ENCODE data around the gene PNLIPRP1. TPM values are rescaled to one million over a fixed set of nuclear protein-coding genes. Genes with fewer than 3 reads are reported as not detected.

The PNLIPRP1 gene
- total and polyA plus RNA-seq, 2 donors, result 0.02 TPM; not detected in 1

GRCh38 chr10:116610443-116611152 is 19.8 kb downstream of the PNLIPRP1 start:
- peaks cover 7 to 21% of the 10 kb centered on the region in 2 donors for H3K27me3 ChIP-seq (ENCODE audit: control insufficient read depth in 2 of 2, insufficient read depth in 1 of 2, low read length in 1 of 2)
- H3K4me1 ChIP-seq (ENCODE audit: control insufficient read depth in 2 of 2, insufficient read depth in 2 of 2, low read length in 2 of 2), result no peaks in the 10 kb centered on the region
- WGBS, result 96% methylated on average over 13 of the region's 13 CpGs
- peaks cover 0 to 1% of the 10 kb centered on the region in 2 donors for H3K9me3 ChIP-seq (ENCODE audit: control insufficient read depth in 2 of 2, insufficient read depth in 1 of 2, low read length in 1 of 2)
- no peak overlapping the region for H3K4me3 ChIP-seq (ENCODE audit: low read length in 2 of 2)
- no peak for DNase-seq (ENCODE audit: low read depth in 6 of 9, low spot score in 9 of 9)
- H3K36me3 ChIP-seq (ENCODE audit: control insufficient read depth in 2 of 2, insufficient read depth in 2 of 2, low read length in 1 of 2), result no peaks in the 10 kb centered on the region
- H3K27ac ChIP-seq (ENCODE audit: low read depth in 1 of 2, low read length in 1 of 2), result no peak overlapping the region

GRCh38 chr10:116611153-116611545 is 20.4 kb downstream of the PNLIPRP1 start:
- peaks cover 0 to 1% of the 10 kb centered on the region in 2 donors for H3K9me3 ChIP-seq (ENCODE audit: control insufficient read depth in 2 of 2, insufficient read depth in 1 of 2, low read length in 1 of 2)
- no peaks in the 10 kb centered on the region for H3K36me3 ChIP-seq (ENCODE audit: control insufficient read depth in 2 of 2, insufficient read depth in 2 of 2, low read length in 1 of 2)
- no peaks in the 10 kb centered on the region for H3K4me1 ChIP-seq (ENCODE audit: control insufficient read depth in 2 of 2, insufficient read depth in 2 of 2, low read length in 2 of 2)
- H3K27ac ChIP-seq (ENCODE audit: low read depth in 1 of 2, low read length in 1 of 2), result no peak overlapping the region
- peaks cover 7 to 21% of the 10 kb centered on the region in 2 donors for H3K27me3 ChIP-seq (ENCODE audit: control insufficient read depth in 2 of 2, insufficient read depth in 1 of 2, low read length in 1 of 2)
- 88% methylated on average over 3 of the region's 3 CpGs for WGBS
- DNase-seq (ENCODE audit: low read depth in 6 of 9, low spot score in 9 of 9), result no peak
- no peak overlapping the region for H3K4me3 ChIP-seq (ENCODE audit: low read length in 2 of 2)

- Histone ChIP-seq H3K9me3 (ENCODE audit: control insufficient read depth in 2 of 2, insufficient read depth in 1 of 2, low read length in 1 of 2) (peaks cover 0 to 1% of the 10 kb centered on the region in 2 donors), H3K27me3 (ENCODE audit: control insufficient read depth in 2 of 2, insufficient read depth in 1 of 2, low read length in 1 of 2) (peaks cover 7 to 21% of the 10 kb centered on the region in 2 donors), H3K36me3 (ENCODE audit: control insufficient read depth in 2 of 2, insufficient read depth in 2 of 2, low read length in 1 of 2) (no peaks in the 10 kb centered on the region), H3K27ac (ENCODE audit: low read depth in 1 of 2, low read length in 1 of 2) (no peak overlapping the region), H3K4me3 (ENCODE audit: low read length in 2 of 2) (no peak overlapping the region), H3K4me1 (ENCODE audit: control insufficient read depth in 2 of 2, insufficient read depth in 2 of 2, low read length in 2 of 2) (no peaks in the 10 kb centered on the region)
- 94% methylated on average over 8 of the region's 8 CpGs for WGBS
- no peak for DNase-seq (ENCODE audit: low read depth in 6 of 9, low spot score in 9 of 9)
Observed at GRCh38 chr10:116612107-116612769, 21.5 kb downstream of the PNLIPRP1 start.

- no peak overlapping the region for H3K27ac ChIP-seq (ENCODE audit: low read depth in 1 of 2, low read length in 1 of 2)
- no peak overlapping the region for H3K4me3 ChIP-seq (ENCODE audit: low read length in 2 of 2)
- 97% methylated on average over 2 of the region's 2 CpGs for WGBS
- H3K36me3 ChIP-seq (ENCODE audit: control insufficient read depth in 2 of 2, insufficient read depth in 2 of 2, low read length in 1 of 2), result no peaks in the 10 kb centered on the region
- peaks cover 7 to 19% of the 10 kb centered on the region in 2 donors for H3K27me3 ChIP-seq (ENCODE audit: control insufficient read depth in 2 of 2, insufficient read depth in 1 of 2, low read length in 1 of 2)
- H3K4me1 ChIP-seq (ENCODE audit: control insufficient read depth in 2 of 2, insufficient read depth in 2 of 2, low read length in 2 of 2), result no peaks in the 10 kb centered on the region
- peaks cover 0 to 1% of the 10 kb centered on the region in 2 donors for H3K9me3 ChIP-seq (ENCODE audit: control insufficient read depth in 2 of 2, insufficient read depth in 1 of 2, low read length in 1 of 2)
- no peak for DNase-seq (ENCODE audit: low read depth in 6 of 9, low spot score in 9 of 9)
Observed at GRCh38 chr10:116613471-116613870, 22.7 kb downstream of the PNLIPRP1 start.

GRCh38 chr10:116614796-116615195 is 24.0 kb downstream of the PNLIPRP1 start:
- Histone ChIP-seq H3K36me3 (ENCODE audit: control insufficient read depth in 2 of 2, insufficient read depth in 2 of 2, low read length in 1 of 2) (no peaks in the 10 kb centered on the region), H3K9me3 (ENCODE audit: control insufficient read depth in 2 of 2, insufficient read depth in 1 of 2, low read length in 1 of 2) (no peaks in the 10 kb centered on the region), H3K4me3 (ENCODE audit: low read length in 2 of 2) (no peak overlapping the region), H3K4me1 (ENCODE audit: control insufficient read depth in 2 of 2, insufficient read depth in 2 of 2, low read length in 2 of 2) (no peaks in the 10 kb centered on the region), H3K27ac (ENCODE audit: low read depth in 1 of 2, low read length in 1 of 2) (no peak overlapping the region), H3K27me3 (ENCODE audit: control insufficient read depth in 2 of 2, insufficient read depth in 1 of 2, low read length in 1 of 2) (peaks cover 0 to 6% of the 10 kb centered on the region in 2 donors)
- no peak for DNase-seq (ENCODE audit: low read depth in 6 of 9, low spot score in 9 of 9)
- WGBS, result 58% methylated on average over 2 of the region's 2 CpGs

- Histone ChIP-seq H3K9me3 (ENCODE audit: control insufficient read depth in 2 of 2, insufficient read depth in 1 of 2, low read length in 1 of 2) (no peaks in the 10 kb centered on the region), H3K4me3 (ENCODE audit: low read length in 2 of 2) (no peak overlapping the region), H3K36me3 (ENCODE audit: control insufficient read depth in 2 of 2, insufficient read depth in 2 of 2, low read length in 1 of 2) (no peaks in the 10 kb centered on the region), H3K27me3 (ENCODE audit: control insufficient read depth in 2 of 2, insufficient read depth in 1 of 2, low read length in 1 of 2) (peaks cover 0 to under 1% of the 10 kb centered on the region in 2 donors), H3K27ac (ENCODE audit: low read depth in 1 of 2, low read length in 1 of 2) (no peak overlapping the region), H3K4me1 (ENCODE audit: control insufficient read depth in 2 of 2, insufficient read depth in 2 of 2, low read length in 2 of 2) (no peaks in the 10 kb centered on the region)
- WGBS, result 96% methylated on average over 3 of the region's 3 CpGs
- no peak for DNase-seq (ENCODE audit: low read depth in 6 of 9, low spot score in 9 of 9)
Observed at GRCh38 chr10:116615199-116615776, 24.5 kb downstream of the PNLIPRP1 start.

GRCh38 chr10:116620423-116621400 is 30.0 kb downstream of the PNLIPRP1 start, which contains the start of gene PNLIPRP2:
Gene PNLIPRP2 (plus strand): TSS chr10:116620953.
- Histone ChIP-seq H3K36me3 (ENCODE audit: control insufficient read depth in 2 of 2, insufficient read depth in 2 of 2, low read length in 1 of 2) (no peaks in the 10 kb centered on the region), H3K9me3 (ENCODE audit: control insufficient read depth in 2 of 2, insufficient read depth in 1 of 2, low read length in 1 of 2) (no peaks in the 10 kb centered on the region), H3K27me3 (ENCODE audit: control insufficient read depth in 2 of 2, insufficient read depth in 1 of 2, low read length in 1 of 2) (peaks cover 0 to 2% of the 10 kb centered on the region in 2 donors), H3K4me3 (ENCODE audit: low read length in 2 of 2) (no peak within 1 kb of the TSS), H3K27ac (ENCODE audit: low read depth in 1 of 2, low read length in 1 of 2) (no peak within 1 kb of the TSS), H3K4me1 (ENCODE audit: control insufficient read depth in 2 of 2, insufficient read depth in 2 of 2, low read length in 2 of 2) (no peaks in the 10 kb centered on the region)
- WGBS, result 88% methylated on average over 20 of the region's 20 CpGs
- no peak for DNase-seq (ENCODE audit: low read depth in 6 of 9, low spot score in 9 of 9)

- Histone ChIP-seq H3K27me3 (ENCODE audit: control insufficient read depth in 2 of 2, insufficient read depth in 1 of 2, low read length in 1 of 2) (peaks cover 0 to 2% of the 10 kb centered on the region in 2 donors), H3K36me3 (ENCODE audit: control insufficient read depth in 2 of 2, insufficient read depth in 2 of 2, low read length in 1 of 2) (no peaks in the 10 kb centered on the region), H3K4me1 (ENCODE audit: control insufficient read depth in 2 of 2, insufficient read depth in 2 of 2, low read length in 2 of 2) (no peaks in the 10 kb centered on the region), H3K4me3 (ENCODE audit: low read length in 2 of 2) (no peak overlapping the region), H3K9me3 (ENCODE audit: control insufficient read depth in 2 of 2, insufficient read depth in 1 of 2, low read length in 1 of 2) (no peaks in the 10 kb centered on the region), H3K27ac (ENCODE audit: low read depth in 1 of 2, low read length in 1 of 2) (no peak overlapping the region)
- DNase-seq (ENCODE audit: low read depth in 6 of 9, low spot score in 9 of 9), result no peak
- 90% methylated on average over 8 of the region's 8 CpGs for WGBS
Observed at GRCh38 chr10:116621476-116621875, 30.7 kb downstream of the PNLIPRP1 start.

Data from thymus (tissue), 11 donors.